ENCODE measurements around the gene SLC8A2. TPM values are rescaled to one million over a fixed set of nuclear protein-coding genes. Genes with fewer than 3 reads are reported as not detected.

Gene SLC8A2
- total RNA-seq, 1 experiment from 2014 or later: 0.10 TPM

DNA sequence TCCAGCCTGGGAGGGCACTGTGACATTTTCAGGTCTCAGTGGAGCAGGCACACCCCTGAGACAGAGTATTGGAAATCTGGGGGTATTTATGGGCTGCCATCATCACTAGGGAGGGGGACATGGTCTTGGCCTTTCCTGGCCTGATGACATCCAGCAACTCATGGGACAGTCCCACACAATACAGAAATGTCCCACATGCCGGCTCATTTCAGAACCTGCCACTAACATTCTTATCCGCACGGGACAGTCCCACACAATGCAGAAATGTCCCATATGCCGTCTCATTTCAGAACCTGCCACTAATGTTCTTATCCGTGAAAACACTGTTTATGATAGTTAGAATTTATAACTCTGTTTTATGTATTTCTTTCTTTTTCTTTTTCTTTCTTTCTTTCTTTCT is 9.8 kb downstream of the SLC8A2 start:
- Histone ChIP-seq H3K27ac (ENCODE audit: low read length) (no peak overlapping the region), H3K36me3 (ENCODE audit: control insufficient read depth, insufficient read depth, low read length) (no peaks in the 10 kb centered on the region), H3K4me1 (ENCODE audit: control insufficient read depth, insufficient read depth, low read length) (no peaks in the 10 kb centered on the region), H3K4me3 (ENCODE audit: low read depth in 2 of 2, low read length in 2 of 2) (no peak overlapping the region), H3K27me3 (ENCODE audit: control insufficient read depth, insufficient read depth, low read length) (peaks cover 5% of the 10 kb centered on the region; the same call in 1 of the 2 replicates), H3K9me3 (ENCODE audit: control insufficient read depth, insufficient read depth, low read depth, low read length) (no peaks in the 10 kb centered on the region)
- BruUV-seq (replicated peaks): no TSS peak
- DNase-seq (ENCODE audit: low read depth, low spot score) (no peak), ATAC-seq (no peak)
- ChIA-PET CTCF (no interaction called here), POLR2A (no interaction called here)
- intact Hi-C loops (cut with micrococcal nuclease; ENCODE audit: unreplicated experiment) (no loop called here), in situ Hi-C loops (cut with HindIII; ENCODE audit: low pct_unique_long_range_greater_than_20kb, low sequenced_read_pairs) (no loop called here)
- TF ChIP-seq POLR2AphosphoS5 (IDR thresholded peaks at IDR 0.05; ENCODE audit: low read depth, low read length) (no peak), REST (IDR thresholded peaks at IDR 0.05; ENCODE audit: insufficient read depth in 1 of 2, low read depth in 2 of 2, low read length in 1 of 2) (no peak), SIN3A (IDR thresholded peaks at IDR 0.05; ENCODE audit: borderline replicate concordance, insufficient read depth, low read depth, low read length) (no peak), TCF7L2 (IDR thresholded peaks at IDR 0.05; ENCODE audit: low read depth, low read length) (no peak), CTCF (IDR thresholded peaks at IDR 0.05) (no peak)

- no peak for DNase-seq (ENCODE audit: low read depth, low spot score)
- Histone ChIP-seq H3K36me3 (ENCODE audit: control insufficient read depth, insufficient read depth, low read length) (no peaks in the 10 kb centered on the region), H3K4me1 (ENCODE audit: control insufficient read depth, insufficient read depth, low read length) (no peaks in the 10 kb centered on the region), H3K4me3 (ENCODE audit: low read depth in 2 of 2, low read length in 2 of 2) (no peak overlapping the region), H3K27ac (ENCODE audit: low read length) (no peak overlapping the region), H3K9me3 (ENCODE audit: control insufficient read depth, insufficient read depth, low read depth, low read length) (0 out of 2 replicates have a peak, but pooled peaks cover 4% of the 10 kb centered on the region), H3K27me3 (ENCODE audit: control insufficient read depth, insufficient read depth, low read length) (peaks cover 8% of the 10 kb centered on the region; the same call in 1 of the 2 replicates)
- intact Hi-C loops (cut with micrococcal nuclease; ENCODE audit: unreplicated experiment): no loop called here
- in situ Hi-C loops (cut with HindIII; ENCODE audit: low pct_unique_long_range_greater_than_20kb, low sequenced_read_pairs): no loop called here
- CTCF ChIA-PET: no interaction called here
- no peak for TF ChIP-seq TCF7L2 (IDR thresholded peaks at IDR 0.05; ENCODE audit: low read depth, low read length)
- TF ChIP-seq POLR2AphosphoS5 (IDR thresholded peaks at IDR 0.05; ENCODE audit: low read depth, low read length): no peak
- TF ChIP-seq CTCF (IDR thresholded peaks at IDR 0.05): no peak
- no peak for TF ChIP-seq SIN3A (IDR thresholded peaks at IDR 0.05; ENCODE audit: borderline replicate concordance, insufficient read depth, low read depth, low read length)
- TF ChIP-seq REST (IDR thresholded peaks at IDR 0.05; ENCODE audit: insufficient read depth in 1 of 2, low read depth in 2 of 2, low read length in 1 of 2): no peak
- ATAC-seq: no peak
- no TSS peak for BruUV-seq (replicated peaks)
- POLR2A ChIA-PET: no interaction called here
Measured at GRCh38 chr19:47459477-47459876, 12.2 kb downstream of the SLC8A2 start.

Measured in Panc1 (cell line).